SK-N-SH (cell line): ENCODE results near the gene SLC12A6. TPM values are rescaled to one million over a fixed set of nuclear protein-coding genes. Genes with fewer than 3 reads are reported as not detected.

Source experiments
- CTCF ChIA-PET: fragments of 300-600, 350-600 bp; formaldehyde crosslinking; extraction: SDS; loops from one replicate; lab custom pipeline; 2021; lab: Yijun Ruan, JAX
- POLR2A ChIA-PET: fragments of 350-600 bp; sonication (Branson Sonifier 250); formaldehyde crosslinking; extraction: SDS; loops from one replicate; lab custom pipeline; 2020; ENCODE audit warnings: antibody characterized with exemption, inconsistent platforms; lab: Yijun Ruan, JAX
- DNase-seq: peaks from one replicate; pipeline ENCODE4 v3.0.0; 2012
- H2AFZ ChIP-seq: fragments of 200-600 bp; sonication (generic); 2 replicates; pipeline ENCODE4 v1.8.1; 2016; ENCODE audit warnings: antibody characterized with exemption, mild to moderate bottlenecking, low read depth
- H3F3A ChIP-seq: fragments of 200-600 bp; sonication (generic); replicated peaks from 2 replicates; pipeline ENCODE3; 2016; ENCODE audit warnings: antibody characterized with exemption, mild to moderate bottlenecking; ENCODE audit not compliant: insufficient read depth
- H3K27ac ChIP-seq, 2 experiments: fragments of 200-500 bp in 1 of 2; fragments of 200-600 bp in 1 of 2; sonication (Bioruptor generic) in 1 of 2; sonication (generic), shearing (Covaris generic) in 1 of 2; 2 replicates each; pipeline versions ENCODE4 v1.5.1 to v1.6.1; 2014 to 2016; ENCODE audit warnings: low read depth in 2 of 2, inconsistent platforms in 1 of 2, low read length in 1 of 2, mild to moderate bottlenecking in 1 of 2, mixed read lengths in 1 of 2
- H3K27me3 ChIP-seq: fragments of 200-600 bp; sonication (generic), shearing (Covaris generic); 2 replicates; pipeline ENCODE4 v1.6.1; 2016; ENCODE audit warnings: mixed run types; ENCODE audit not compliant: insufficient read depth
- H3K36me3 ChIP-seq, 2 experiments: fragments of 200-500 bp in 1 of 2; fragments of 200-600 bp in 1 of 2; sonication (Bioruptor generic) in 1 of 2; sonication (generic) in 1 of 2; replicated peaks in 1 of 2; 2 replicates each; pipeline versions ENCODE3 to v1.5.1; 2014 to 2016; ENCODE audit warnings: low read length in 1 of 2, mild to moderate bottlenecking in 1 of 2; ENCODE audit not compliant: insufficient read depth in 2 of 2, control insufficient read depth in 1 of 2
- H3K4me1 ChIP-seq, 2 experiments: fragments of 200-500 bp in 1 of 2; fragments of 200-600 bp in 1 of 2; sonication (Bioruptor generic) in 1 of 2; sonication (generic), shearing (Covaris generic) in 1 of 2; 2 replicates each; pipeline versions ENCODE4 v1.5.1 to v1.6.1; 2014 to 2016; ENCODE audit warnings: low read depth in 1 of 2, low read length in 1 of 2, mixed run types in 1 of 2; ENCODE audit not compliant: insufficient read depth in 2 of 2, control insufficient read depth in 1 of 2
- H3K4me2 ChIP-seq: fragments of 200-600 bp; sonication (generic), shearing (Covaris generic); 2 replicates; pipeline ENCODE4 v1.6.1; 2017; ENCODE audit warnings: mixed run types
- H3K4me3 ChIP-seq, 2 experiments: fragments of 200-500 bp in 1 of 2; fragments of 200-600 bp in 1 of 2; sonication (Bioruptor generic) in 1 of 2; sonication (generic), shearing (Covaris generic) in 1 of 2; 2 replicates each; pipeline versions ENCODE4 v1.5.1 to v1.8.1; 2014 to 2016; ENCODE audit warnings: low read depth in 2 of 2, inconsistent platforms in 1 of 2, low read length in 1 of 2, mild to moderate bottlenecking in 1 of 2, mixed read lengths in 1 of 2, moderate library complexity in 1 of 2
- H3K79me2 ChIP-seq: fragments of 200-600 bp; sonication (generic); 2 replicates; pipeline ENCODE4 v1.8.1; 2017; ENCODE audit warnings: mild to moderate bottlenecking; ENCODE audit not compliant: insufficient read depth
- H3K9ac ChIP-seq: fragments of 200-600 bp; sonication (generic); 2 replicates; pipeline ENCODE4 v1.6.1; 2017; ENCODE audit warnings: mixed run types
- H3K9me2 ChIP-seq: fragments of 200-600 bp; sonication (generic); 2 replicates; pipeline ENCODE4 v1.6.1; 2017; ENCODE audit warnings: mixed run types
- H3K9me3 ChIP-seq: fragments of 200-600 bp; sonication (generic); 2 replicates; pipeline ENCODE4 v1.6.1; 2017; ENCODE audit warnings: mixed run types, mild to moderate bottlenecking, moderate library complexity
- H4K20me1 ChIP-seq: fragments of 200-600 bp; sonication (generic); 2 replicates; pipeline ENCODE4 v1.6.1; 2017; ENCODE audit warnings: mild to moderate bottlenecking, mixed run types; ENCODE audit not compliant: insufficient read depth
- CHD2 ChIP-seq: fragments of 150-350 bp; IDR thresholded peaks from 2 replicates; pipeline ENCODE4 v1.6.1; 2018; ENCODE audit warnings: low read length; ENCODE audit not compliant: partially characterized antibody
- CTCF ChIP-seq: fragments of 200-600 bp; sonication (generic); IDR thresholded peaks from 2 replicates; pipeline ENCODE4 v1.6.1; 2017; ENCODE audit warnings: antibody characterized with exemption, mild to moderate bottlenecking, moderate library complexity
- FOSL2 ChIP-seq: IDR thresholded peaks from 2 replicates; pipeline ENCODE4 v1.4.0; 2012; ENCODE audit warnings: low read depth, mild to moderate bottlenecking, moderate library complexity, borderline replicate concordance
- GABPA ChIP-seq: IDR thresholded peaks from 2 replicates; pipeline ENCODE4 v1.4.0; 2012; ENCODE audit warnings: low read depth, mild to moderate bottlenecking
- JUND ChIP-seq: IDR thresholded peaks from 2 replicates; pipeline ENCODE4 v1.4.0; 2012
- NFIC ChIP-seq: IDR thresholded peaks from 2 replicates; pipeline ENCODE4 v1.4.0; 2012; ENCODE audit warnings: borderline replicate concordance
- POLR2AphosphoS5 ChIP-seq: IDR thresholded peaks from 2 replicates; pipeline ENCODE4 v1.6.1; 2012; ENCODE audit warnings: low read depth, low read length
- RAD21 ChIP-seq: IDR thresholded peaks from 2 replicates; pipeline ENCODE4 v1.6.1; 2012; ENCODE audit warnings: mild to moderate bottlenecking, low read length
- RCOR1 ChIP-seq: fragments of 150-350 bp; IDR thresholded peaks from 2 replicates; pipeline ENCODE4 v1.6.1; 2017; ENCODE audit warnings: antibody characterized with exemption, low read length
- REST ChIP-seq: IDR thresholded peaks from 2 replicates; pipeline ENCODE4 v1.6.1; 2012; ENCODE audit warnings: mild to moderate bottlenecking, low read depth, low read length, moderate library complexity
- SIN3A ChIP-seq: IDR thresholded peaks from 2 replicates; pipeline ENCODE4 v1.6.1; 2012; ENCODE audit warnings: low read depth, mild to moderate bottlenecking, low read length, moderate library complexity, borderline replicate concordance
- TAF1 ChIP-seq: IDR thresholded peaks from 2 replicates; pipeline ENCODE4 v1.6.1; 2012; ENCODE audit warnings: low read depth, mild to moderate bottlenecking, low read length, moderate library complexity, borderline replicate concordance
- USF2 ChIP-seq: fragments of 150-350 bp; IDR thresholded peaks from 2 replicates; pipeline ENCODE4 v1.6.1; 2017; ENCODE audit warnings: antibody characterized with exemption, low read length, low read depth, borderline replicate concordance
- WGBS: methylation state at CpG from one replicate; pipeline ENCODE4 v1.1.6; 2017; ENCODE audit warnings: low lambda C conversion rate; 5-methylcytosine and 5-hydroxymethylcytosine counted together
- polyA plus RNA-seq, 3 experiments: library from polyadenylated mRNA; depleted of rRNA; stranded (reverse); fragments of >200 nt; gene quantifications; 2 replicates each; pipeline ENCODE4 v1.2.3, GENCODE V29; 2012

SLC12A6 gene
- polyA plus RNA-seq, 1 of the 3 experiments (the other 2 are of a cell fraction), result 7.7 TPM

- no peak for DNase-seq
- H3K4me3 ChIP-seq, result no peak overlapping the region
- H3K4me2 ChIP-seq, result no peak overlapping the region
- H3K9me2 ChIP-seq, result no peaks in the 10 kb centered on the region
- no peaks in the 10 kb centered on the region for H3K9me3 ChIP-seq
- H2AFZ ChIP-seq, result no peak overlapping the region
- CTCF ChIA-PET, result interaction anchor here (1.3 to 2.8 kb wide), 2 partner anchors 61 to 85 kb away, joined by 4 to 10 read pairs; partner anchors contain the start of genes LPCAT4, NOP10 and NUTM1
- 100% methylated on average over 1 of the region's 1 CpG for WGBS
- H3K4me1 ChIP-seq, result no peaks in the 10 kb centered on the region
- no peaks in the 10 kb centered on the region for H3K36me3 ChIP-seq
- 0 out of 2 replicates have a peak, but pooled peaks cover 4% of the 10 kb centered on the region for H3K79me2 ChIP-seq
- H3K9ac ChIP-seq, result no peak overlapping the region
- POLR2A ChIA-PET, result no interaction called here
- H4K20me1 ChIP-seq, result no peaks in the 10 kb centered on the region
- no peaks in the 10 kb centered on the region for H3K27me3 ChIP-seq
- H3K27ac ChIP-seq, result no peak overlapping the region
- no peaks in the 10 kb centered on the region for H3F3A ChIP-seq
- TF ChIP-seq POLR2AphosphoS5 (no peak), NFIC (no peak), CTCF (no peak), SIN3A (no peak), RCOR1 (no peak), CHD2 (no peak), REST (no peak), USF2 (no peak), RAD21 (no peak), GABPA (no peak), FOSL2 (no peak), JUND (no peak), TAF1 (no peak)
Observed at GRCh38 chr15:34282384-34282783, 55.2 kb downstream of the SLC12A6 start.
